Dedifferentiated amniotic fluid mesenchymal stem cell (primary cell): ENCODE measurements around the gene TULP4.
A peak's percentile ranks its signal among the peaks of the same experiment; 100 is the strongest.

Experiments used
- DNase-seq: peaks from one replicate; pipeline ENCODE4 v3.0.0-alpha.2; 2016; ENCODE audit errors: extremely low spot score

TULP4 gene

GRCh38 chr6:158419339-158419909, 107.2 kb downstream of the TULP4 start:
- DNase-seq: no peak

- DNase-seq: no peak
These were observed 109.1 kb downstream of the TULP4 start for GRCh38 chr6:158421381-158421780.

- no peak for DNase-seq
These were observed 110.5 kb downstream of the TULP4 start for GRCh38 chr6:158422629-158423238.

- DNase-seq: no peak
These were observed 118.8 kb downstream of the TULP4 start for GRCh38 chr6:158431036-158431435.

- no peak for DNase-seq
These were observed 119.3 kb downstream of the TULP4 start for GRCh38 chr6:158431560-158431959.

GRCh38 chr6:158437571-158437970, 125.3 kb downstream of the TULP4 start:
- DNase-seq: no peak

GRCh38 chr6:158438226-158438625, 126.0 kb downstream of the TULP4 start:
- DNase-seq: no peak

- DNase-seq: no peak
These were observed 127.0 kb downstream of the TULP4 start for GRCh38 chr6:158439255-158439654.

- no peak for DNase-seq
These were observed 129.5 kb downstream of the TULP4 start for GRCh38 chr6:158441716-158442215.

- no peak for DNase-seq
These were observed 130.0 kb downstream of the TULP4 start for GRCh38 chr6:158442306-158442705.

- no peak for DNase-seq
These were observed 133.3 kb downstream of the TULP4 start for GRCh38 chr6:158445426-158446085.

GRCh38 chr6:158448856-158449255, 136.6 kb downstream of the TULP4 start:
- DNase-seq: no peak

- no peak for DNase-seq
These were observed 139.9 kb downstream of the TULP4 start for GRCh38 chr6:158452191-158452590.

- DNase-seq: no peak
These were observed 144.9 kb downstream of the TULP4 start for GRCh38 chr6:158457131-158457530.

GRCh38 chr6:158457616-158458278, 145.5 kb downstream of the TULP4 start:
- DNase-seq: no peak

GRCh38 chr6:158459726-158460125, 147.5 kb downstream of the TULP4 start:
- no peak for DNase-seq

- peak; percentile 65 for DNase-seq
These were observed 148.4 kb downstream of the TULP4 start for GRCh38 chr6:158460602-158461169.

GRCh38 chr6:158461954-158462353, 149.7 kb downstream of the TULP4 start:
- no peak for DNase-seq

- DNase-seq: no peak
These were observed 152.2 kb downstream of the TULP4 start for GRCh38 chr6:158464483-158464882.

- DNase-seq: no peak
These were observed 153.0 kb downstream of the TULP4 start for GRCh38 chr6:158465257-158465656.

GRCh38 chr6:158465747-158466146, 153.5 kb downstream of the TULP4 start:
- DNase-seq: no peak

GRCh38 chr6:158467923-158468322, 155.7 kb downstream of the TULP4 start:
- no peak for DNase-seq
